Measurements from ENCODE around the gene DNAJC5.

DNAJC5 gene

DNA sequence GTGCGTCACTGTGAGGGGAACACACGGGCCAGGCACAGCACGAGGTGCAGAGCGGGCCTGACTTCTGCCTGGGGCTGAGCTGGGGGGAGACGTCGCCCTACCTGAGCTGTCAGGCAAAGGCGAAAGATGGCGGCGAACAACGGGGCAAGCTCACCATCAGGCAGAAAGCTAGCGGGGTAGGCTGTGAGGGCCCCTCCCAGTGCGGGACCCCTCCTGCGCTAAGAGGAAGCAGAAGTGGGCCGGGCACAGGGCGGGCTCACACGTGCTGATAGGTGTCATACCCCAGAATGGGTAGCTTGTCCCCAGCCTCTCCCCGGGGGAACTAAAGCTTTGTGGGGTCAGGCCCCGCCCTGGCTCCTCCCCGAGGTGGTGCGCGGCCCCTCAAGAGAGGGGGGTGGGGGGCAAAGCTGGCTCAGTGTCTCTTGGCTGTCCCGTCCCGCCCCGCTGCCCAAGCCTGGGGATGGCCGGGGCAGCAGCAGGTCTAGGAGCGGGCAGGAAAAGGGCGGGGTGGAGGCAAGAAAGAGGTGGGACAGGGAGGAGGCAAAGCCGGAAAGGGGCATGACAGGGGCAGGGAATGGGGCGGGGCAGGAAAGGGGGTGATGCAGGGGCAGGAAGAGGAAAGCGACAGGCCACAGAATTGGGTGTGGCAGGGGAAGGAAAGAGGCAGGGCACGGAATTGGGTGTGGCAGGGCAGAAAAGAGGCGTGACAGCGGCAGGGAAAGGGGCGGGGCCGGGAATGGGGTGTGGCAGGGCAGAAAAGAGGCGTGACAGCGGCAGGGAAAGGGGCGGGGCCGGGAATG lies 46.6 kb downstream of the DNAJC5 start:
- ATAC-seq = no peak
- TF ChIP-seq ISL1 (CRISPR knock-in tag; IDR thresholded peaks at IDR 0.05) (no peak), ZNF70 (CRISPR knock-in tag; IDR thresholded peaks at IDR 0.05) (no peak), GLIS3 (CRISPR knock-in tag; IDR thresholded peaks at IDR 0.05) (no peak), PPARA (CRISPR knock-in tag; IDR thresholded peaks at IDR 0.05; ENCODE audit: borderline replicate concordance) (no peak), ZC3H10 (CRISPR knock-in tag; IDR thresholded peaks at IDR 0.05) (no peak), TCF4 (CRISPR knock-in tag; IDR thresholded peaks at IDR 0.05; ENCODE audit: borderline replicate concordance) (no peak), ESRRG (CRISPR knock-in tag; IDR thresholded peaks at IDR 0.05) (no peak)

DNA sequence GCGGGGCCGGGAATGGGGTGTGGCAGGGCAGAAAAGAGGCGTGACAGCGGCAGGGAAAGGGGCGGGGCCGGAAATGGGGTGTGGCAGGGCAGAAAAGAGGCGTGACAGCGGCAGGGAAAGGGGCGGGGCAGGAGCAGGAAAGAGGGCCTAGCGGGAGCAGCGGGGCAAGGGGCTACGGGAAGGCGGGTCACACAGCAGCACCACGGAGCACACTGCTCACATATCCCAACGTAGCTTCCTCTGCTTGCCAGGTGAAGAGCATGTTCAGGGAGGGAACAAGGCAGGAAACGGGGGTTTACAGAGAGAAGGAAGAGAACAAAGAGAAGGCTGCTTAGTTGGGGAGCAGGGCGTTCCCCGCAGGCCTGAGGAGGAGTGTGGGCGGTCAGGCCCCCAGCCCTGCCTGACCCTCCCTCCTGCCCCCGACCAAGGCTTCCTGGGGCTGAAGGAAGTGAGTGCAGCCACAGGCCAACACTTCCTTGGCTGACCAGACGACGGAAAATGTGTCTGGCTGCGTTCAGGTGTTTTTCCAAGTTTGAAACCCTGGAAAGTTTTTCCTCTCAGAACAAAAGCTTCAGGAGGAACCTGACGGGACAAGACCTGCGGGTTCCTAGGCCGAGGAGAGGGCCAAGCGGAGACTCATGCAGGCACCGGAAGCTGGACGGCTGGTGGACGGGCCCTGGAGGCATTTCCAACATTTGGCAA lies 47.5 kb downstream of the DNAJC5 start:
- TF ChIP-seq, protein P1, sequence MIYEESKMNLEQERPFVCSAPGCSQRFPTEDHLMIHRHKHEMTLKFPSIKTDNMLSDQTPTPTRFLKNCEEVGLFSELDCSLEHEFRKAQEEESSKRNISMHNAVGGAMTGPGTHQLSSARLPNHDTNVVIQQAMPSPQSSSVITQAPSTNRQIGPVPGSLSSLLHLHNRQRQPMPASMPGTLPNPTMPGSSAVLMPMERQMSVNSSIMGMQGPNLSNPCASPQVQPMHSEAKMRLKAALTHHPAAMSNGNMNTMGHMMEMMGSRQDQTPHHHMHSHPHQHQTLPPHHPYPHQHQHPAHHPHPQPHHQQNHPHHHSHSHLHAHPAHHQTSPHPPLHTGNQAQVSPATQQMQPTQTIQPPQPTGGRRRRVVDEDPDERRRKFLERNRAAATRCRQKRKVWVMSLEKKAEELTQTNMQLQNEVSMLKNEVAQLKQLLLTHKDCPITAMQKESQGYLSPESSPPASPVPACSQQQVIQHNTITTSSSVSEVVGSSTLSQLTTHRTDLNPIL (CRISPR knock-in tag; IDR thresholded peaks at IDR 0.05; ENCODE audit: low read depth) = no peak
- no peak for TF ChIP-seq ZNF565 (CRISPR knock-in tag; conservative IDR thresholded peaks at IDR 0.05; ENCODE audit: low read depth)
- TF ChIP-seq RARB (CRISPR knock-in tag; IDR thresholded peaks at IDR 0.05) = no peak
- no peak for TF ChIP-seq ZFP30 (CRISPR knock-in tag; IDR thresholded peaks at IDR 0.05)
- no peak for ATAC-seq

DNA sequence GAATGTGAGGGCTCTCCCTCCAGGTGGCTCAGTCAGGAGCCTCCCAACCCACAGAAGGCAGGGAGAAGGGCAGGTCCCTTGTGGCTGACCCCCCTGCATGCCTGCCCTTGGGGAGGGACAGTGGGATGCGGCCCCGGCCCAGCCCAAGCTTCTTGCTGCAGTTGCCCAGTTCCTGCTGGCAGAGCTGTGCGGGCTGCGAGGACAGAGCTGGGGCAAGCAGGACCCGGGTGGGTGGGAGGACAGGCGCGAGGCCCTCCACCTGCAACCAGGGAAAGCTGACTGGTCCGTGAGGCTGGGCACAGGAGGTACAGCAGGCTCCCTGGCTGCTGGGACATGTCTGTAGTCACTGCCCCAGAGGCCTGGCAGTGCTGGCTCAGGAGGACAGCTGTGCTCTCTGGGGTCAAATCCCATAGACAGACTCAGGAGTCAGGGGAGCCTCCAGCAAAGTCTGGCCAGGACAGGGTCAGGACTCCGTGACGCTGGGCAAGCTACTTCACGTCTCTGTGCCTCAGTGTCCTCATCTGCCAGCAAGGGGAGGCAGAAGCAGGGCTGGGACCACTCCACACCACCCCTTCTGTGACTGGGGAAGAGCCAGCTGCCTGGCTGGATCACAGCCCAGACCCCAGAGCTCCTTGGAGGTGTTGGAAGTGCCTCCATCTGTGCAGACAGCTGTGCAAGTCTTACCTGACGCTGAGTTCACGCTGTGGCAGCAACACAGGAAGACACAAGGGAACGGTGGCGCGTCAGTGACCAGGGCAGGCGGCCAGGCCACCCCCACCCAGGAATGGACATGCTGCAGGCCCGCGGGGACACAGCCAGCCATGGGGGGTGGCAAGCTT lies 48.3 kb downstream of the DNAJC5 start:
- TF ChIP-seq, protein P2, sequence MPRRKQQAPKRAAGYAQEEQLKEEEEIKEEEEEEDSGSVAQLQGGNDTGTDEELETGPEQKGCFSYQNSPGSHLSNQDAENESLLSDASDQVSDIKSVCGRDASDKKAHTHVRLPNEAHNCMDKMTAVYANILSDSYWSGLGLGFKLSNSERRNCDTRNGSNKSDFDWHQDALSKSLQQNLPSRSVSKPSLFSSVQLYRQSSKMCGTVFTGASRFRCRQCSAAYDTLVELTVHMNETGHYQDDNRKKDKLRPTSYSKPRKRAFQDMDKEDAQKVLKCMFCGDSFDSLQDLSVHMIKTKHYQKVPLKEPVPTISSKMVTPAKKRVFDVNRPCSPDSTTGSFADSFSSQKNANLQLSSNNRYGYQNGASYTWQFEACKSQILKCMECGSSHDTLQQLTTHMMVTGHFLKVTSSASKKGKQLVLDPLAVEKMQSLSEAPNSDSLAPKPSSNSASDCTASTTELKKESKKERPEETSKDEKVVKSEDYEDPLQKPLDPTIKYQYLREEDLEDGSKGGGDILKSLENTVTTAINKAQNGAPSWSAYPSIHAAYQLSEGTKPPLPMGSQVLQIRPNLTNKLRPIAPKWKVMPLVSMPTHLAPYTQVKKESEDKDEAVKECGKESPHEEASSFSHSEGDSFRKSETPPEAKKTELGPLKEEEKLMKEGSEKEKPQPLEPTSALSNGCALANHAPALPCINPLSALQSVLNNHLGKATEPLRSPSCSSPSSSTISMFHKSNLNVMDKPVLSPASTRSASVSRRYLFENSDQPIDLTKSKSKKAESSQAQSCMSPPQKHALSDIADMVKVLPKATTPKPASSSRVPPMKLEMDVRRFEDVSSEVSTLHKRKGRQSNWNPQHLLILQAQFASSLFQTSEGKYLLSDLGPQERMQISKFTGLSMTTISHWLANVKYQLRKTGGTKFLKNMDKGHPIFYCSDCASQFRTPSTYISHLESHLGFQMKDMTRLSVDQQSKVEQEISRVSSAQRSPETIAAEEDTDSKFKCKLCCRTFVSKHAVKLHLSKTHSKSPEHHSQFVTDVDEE (CRISPR knock-in tag; IDR thresholded peaks at IDR 0.05) = no peak
- TF ChIP-seq ZNF565 (CRISPR knock-in tag; conservative IDR thresholded peaks at IDR 0.05; ENCODE audit: low read depth) (no peak), ZFP3 (CRISPR knock-in tag; IDR thresholded peaks at IDR 0.05) (no peak), PPARA (CRISPR knock-in tag; IDR thresholded peaks at IDR 0.05; ENCODE audit: borderline replicate concordance) (no peak), RARB (CRISPR knock-in tag; IDR thresholded peaks at IDR 0.05) (no peak), ZFP30 (CRISPR knock-in tag; IDR thresholded peaks at IDR 0.05) (no peak), TCF4 (CRISPR knock-in tag; IDR thresholded peaks at IDR 0.05; ENCODE audit: borderline replicate concordance) (no peak), SNAI2 (CRISPR knock-in tag; IDR thresholded peaks at IDR 0.05) (no peak), ZNF70 (CRISPR knock-in tag; IDR thresholded peaks at IDR 0.05) (no peak), ARNTL (CRISPR knock-in tag; IDR thresholded peaks at IDR 0.05; ENCODE audit: borderline replicate concordance, low read depth) (no peak), ZNF8 (CRISPR knock-in tag; IDR thresholded peaks at IDR 0.05) (no peak), ISL1 (CRISPR knock-in tag; IDR thresholded peaks at IDR 0.05) (no peak), GLIS3 (CRISPR knock-in tag; IDR thresholded peaks at IDR 0.05) (no peak), CSDC2 (CRISPR knock-in tag; IDR thresholded peaks at IDR 0.05) (no peak), OSR1 (CRISPR knock-in tag; IDR thresholded peaks at IDR 0.05) (no peak), TOX (CRISPR knock-in tag; IDR thresholded peaks at IDR 0.05; ENCODE audit: borderline replicate concordance) (no peak)
- TF ChIP-seq, protein P3, sequence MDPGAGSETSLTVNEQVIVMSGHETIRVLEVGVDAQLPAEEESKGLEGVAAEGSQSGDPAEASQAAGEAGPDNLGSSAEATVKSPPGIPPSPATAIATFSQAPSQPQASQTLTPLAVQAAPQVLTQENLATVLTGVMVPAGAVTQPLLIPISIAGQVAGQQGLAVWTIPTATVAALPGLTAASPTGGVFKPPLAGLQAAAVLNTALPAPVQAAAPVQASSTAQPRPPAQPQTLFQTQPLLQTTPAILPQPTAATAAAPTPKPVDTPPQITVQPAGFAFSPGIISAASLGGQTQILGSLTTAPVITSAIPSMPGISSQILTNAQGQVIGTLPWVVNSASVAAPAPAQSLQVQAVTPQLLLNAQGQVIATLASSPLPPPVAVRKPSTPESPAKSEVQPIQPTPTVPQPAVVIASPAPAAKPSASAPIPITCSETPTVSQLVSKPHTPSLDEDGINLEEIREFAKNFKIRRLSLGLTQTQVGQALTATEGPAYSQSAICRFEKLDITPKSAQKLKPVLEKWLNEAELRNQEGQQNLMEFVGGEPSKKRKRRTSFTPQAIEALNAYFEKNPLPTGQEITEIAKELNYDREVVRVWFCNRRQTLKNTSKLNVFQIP (CRISPR knock-in tag; IDR thresholded peaks at IDR 0.05; ENCODE audit: borderline replicate concordance, low read depth) = no peak
- TF ChIP-seq, protein P4, sequence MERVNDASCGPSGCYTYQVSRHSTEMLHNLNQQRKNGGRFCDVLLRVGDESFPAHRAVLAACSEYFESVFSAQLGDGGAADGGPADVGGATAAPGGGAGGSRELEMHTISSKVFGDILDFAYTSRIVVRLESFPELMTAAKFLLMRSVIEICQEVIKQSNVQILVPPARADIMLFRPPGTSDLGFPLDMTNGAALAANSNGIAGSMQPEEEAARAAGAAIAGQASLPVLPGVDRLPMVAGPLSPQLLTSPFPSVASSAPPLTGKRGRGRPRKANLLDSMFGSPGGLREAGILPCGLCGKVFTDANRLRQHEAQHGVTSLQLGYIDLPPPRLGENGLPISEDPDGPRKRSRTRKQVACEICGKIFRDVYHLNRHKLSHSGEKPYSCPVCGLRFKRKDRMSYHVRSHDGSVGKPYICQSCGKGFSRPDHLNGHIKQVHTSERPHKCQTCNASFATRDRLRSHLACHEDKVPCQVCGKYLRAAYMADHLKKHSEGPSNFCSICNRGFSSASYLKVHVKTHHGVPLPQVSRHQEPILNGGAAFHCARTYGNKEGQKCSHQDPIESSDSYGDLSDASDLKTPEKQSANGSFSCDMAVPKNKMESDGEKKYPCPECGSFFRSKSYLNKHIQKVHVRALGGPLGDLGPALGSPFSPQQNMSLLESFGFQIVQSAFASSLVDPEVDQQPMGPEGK (CRISPR knock-in tag; IDR thresholded peaks at IDR 0.05; ENCODE audit: borderline replicate concordance) = no peak
- TF ChIP-seq, protein P1 (CRISPR knock-in tag; IDR thresholded peaks at IDR 0.05; ENCODE audit: low read depth) = no peak
- no peak for ATAC-seq

Data from SK-N-SH treated with all-trans-retinoic acid at 6 μM for 48 hours (cell line).